ENCODE results near the gene LEFTY1.
"Not testable (repeated sequence)": the region's sequence is repeated elsewhere in the genome, so short reads cannot be mapped to it uniquely, and the experiment has no call there.

LEFTY1 gene

DNA sequence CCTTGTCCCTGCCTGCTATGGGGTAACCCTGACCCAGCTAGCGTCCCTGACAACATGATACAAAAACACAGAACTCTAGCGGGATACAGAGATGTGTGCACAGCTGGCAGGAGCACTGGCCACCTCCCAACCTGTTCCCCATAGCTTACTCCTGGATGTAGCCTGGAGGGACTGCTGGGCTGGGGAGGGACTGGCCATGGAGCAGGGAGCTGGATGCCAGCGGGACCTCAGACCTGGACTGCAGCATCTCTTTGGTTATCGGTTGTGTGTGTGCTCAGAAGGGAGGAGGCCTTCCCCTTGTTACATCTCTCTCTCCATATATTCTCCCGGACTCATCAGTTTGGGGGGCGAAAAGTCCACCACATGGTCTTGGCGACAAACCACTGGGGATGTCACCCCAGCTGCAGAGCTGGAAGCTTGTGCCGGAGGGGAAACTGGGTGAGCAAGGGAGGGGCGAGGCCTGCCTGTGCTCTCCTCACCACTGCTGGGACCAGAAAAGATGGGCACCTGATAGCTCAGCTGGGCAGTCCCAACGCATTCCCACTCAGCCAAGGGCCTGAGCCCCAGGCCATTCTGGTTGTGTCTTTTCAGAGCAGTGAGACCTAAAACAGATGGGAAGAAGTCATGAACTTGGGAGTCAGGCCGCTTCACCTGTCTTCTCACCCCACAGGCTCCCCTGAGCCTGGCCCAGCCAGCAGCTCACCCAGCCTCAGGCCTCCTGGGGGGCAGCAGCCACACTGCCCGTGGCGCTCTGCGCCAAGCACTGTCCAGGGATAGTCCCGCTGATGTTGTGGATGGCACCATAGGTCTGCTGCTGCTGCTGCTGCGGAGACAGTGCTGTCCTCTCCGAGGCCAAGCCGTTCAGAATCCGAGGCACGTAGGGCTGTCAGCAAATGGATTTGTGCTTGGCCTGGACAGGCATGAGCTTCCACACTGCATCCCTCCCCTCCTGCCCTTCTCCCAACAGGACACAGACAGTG lies 42.3 kb downstream of the LEFTY1 start:
- Histone ChIP-seq H3K27me3 (ENCODE audit: control insufficient read depth, insufficient read depth, low read length) (no peaks in the 10 kb centered on the region), H3K9ac (ENCODE audit: low read length) (no peak overlapping the region), H3K9me3 (ENCODE audit: control insufficient read depth, low read length) (no peaks in the 10 kb centered on the region), H3K36me3 (ENCODE audit: control insufficient read depth, insufficient read depth, low read length) (peaks cover 21% of the 10 kb centered on the region), H3K4me1 (ENCODE audit: control insufficient read depth, insufficient read depth, low read length) (peaks cover 18% of the 10 kb centered on the region), H3K4me3 (ENCODE audit: low read length) (no peak overlapping the region)

DNA sequence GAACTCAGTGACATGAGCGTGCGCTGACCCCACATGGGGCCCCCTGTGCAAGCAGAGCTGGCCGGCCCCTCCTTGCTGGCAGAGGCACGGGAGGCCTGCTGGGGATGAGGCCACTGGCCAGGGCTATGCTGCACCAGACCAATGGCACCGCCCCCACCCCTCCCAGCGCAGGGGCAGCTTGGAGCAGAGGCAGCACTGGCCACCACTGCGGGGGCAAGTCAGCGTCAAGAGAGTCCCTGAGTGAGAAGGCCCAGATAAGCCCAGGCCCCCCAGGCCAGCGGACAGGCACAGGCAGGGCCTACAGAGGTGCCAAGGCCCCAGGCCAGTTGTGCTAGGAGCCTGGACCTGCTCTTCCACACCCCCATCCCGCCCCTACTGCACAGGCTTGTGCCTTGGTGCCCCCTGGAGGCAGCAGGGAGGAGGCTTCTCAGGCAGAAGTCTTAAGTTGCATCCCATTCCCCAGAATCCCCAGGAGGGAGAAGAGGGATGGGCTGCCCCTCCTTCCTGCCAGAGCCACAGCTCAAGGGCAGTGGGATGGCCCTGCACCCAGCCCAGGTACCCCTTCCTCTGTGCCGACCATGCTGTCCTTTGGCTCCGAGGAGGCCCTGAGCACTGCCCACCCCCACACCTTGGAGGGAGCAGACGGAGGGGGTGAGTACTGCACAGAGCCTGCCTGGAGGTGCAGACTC lies 43.2 kb downstream of the LEFTY1 start:
- Histone ChIP-seq H3K4me1 (ENCODE audit: control insufficient read depth, insufficient read depth, low read length) (peaks cover 18% of the 10 kb centered on the region), H3K9ac (ENCODE audit: low read length) (no peak overlapping the region), H3K36me3 (ENCODE audit: control insufficient read depth, insufficient read depth, low read length) (peaks cover 21% of the 10 kb centered on the region), H3K9me3 (ENCODE audit: control insufficient read depth, low read length) (no peaks in the 10 kb centered on the region), H3K4me3 (ENCODE audit: low read length) (no peak overlapping the region), H3K27me3 (ENCODE audit: control insufficient read depth, insufficient read depth, low read length) (no peaks in the 10 kb centered on the region)

DNA sequence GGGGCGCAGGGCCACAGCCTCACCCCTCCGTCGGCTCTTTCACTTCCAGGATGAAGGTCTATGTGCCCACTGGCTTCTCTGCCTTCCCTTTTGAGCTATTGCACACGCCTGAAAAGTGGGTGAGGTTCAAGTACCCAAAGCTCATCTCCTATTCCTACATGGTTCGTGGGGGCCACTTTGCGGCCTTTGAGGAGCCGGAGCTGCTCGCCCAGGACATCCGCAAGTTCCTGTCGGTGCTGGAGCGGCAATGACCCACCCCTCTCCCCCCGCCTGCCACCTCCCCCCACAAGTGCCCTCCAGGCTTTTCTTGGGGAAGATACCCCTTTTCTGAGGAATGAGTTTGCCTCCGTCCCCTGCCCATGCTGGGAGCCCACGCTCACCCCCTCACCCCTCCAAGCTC lies 43.8 kb downstream of the LEFTY1 start:
- H3K9me3 ChIP-seq (ENCODE audit: control insufficient read depth, low read length): no peaks in the 10 kb centered on the region
- no peaks in the 10 kb centered on the region for H3K27me3 ChIP-seq (ENCODE audit: control insufficient read depth, insufficient read depth, low read length)
- H3K4me3 ChIP-seq (ENCODE audit: low read length): no peak overlapping the region
- H3K4me1 ChIP-seq (ENCODE audit: control insufficient read depth, insufficient read depth, low read length): peaks cover 18% of the 10 kb centered on the region
- H3K9ac ChIP-seq (ENCODE audit: low read length): no peak overlapping the region
- H3K36me3 ChIP-seq (ENCODE audit: control insufficient read depth, insufficient read depth, low read length): peaks cover 21% of the 10 kb centered on the region

DNA sequence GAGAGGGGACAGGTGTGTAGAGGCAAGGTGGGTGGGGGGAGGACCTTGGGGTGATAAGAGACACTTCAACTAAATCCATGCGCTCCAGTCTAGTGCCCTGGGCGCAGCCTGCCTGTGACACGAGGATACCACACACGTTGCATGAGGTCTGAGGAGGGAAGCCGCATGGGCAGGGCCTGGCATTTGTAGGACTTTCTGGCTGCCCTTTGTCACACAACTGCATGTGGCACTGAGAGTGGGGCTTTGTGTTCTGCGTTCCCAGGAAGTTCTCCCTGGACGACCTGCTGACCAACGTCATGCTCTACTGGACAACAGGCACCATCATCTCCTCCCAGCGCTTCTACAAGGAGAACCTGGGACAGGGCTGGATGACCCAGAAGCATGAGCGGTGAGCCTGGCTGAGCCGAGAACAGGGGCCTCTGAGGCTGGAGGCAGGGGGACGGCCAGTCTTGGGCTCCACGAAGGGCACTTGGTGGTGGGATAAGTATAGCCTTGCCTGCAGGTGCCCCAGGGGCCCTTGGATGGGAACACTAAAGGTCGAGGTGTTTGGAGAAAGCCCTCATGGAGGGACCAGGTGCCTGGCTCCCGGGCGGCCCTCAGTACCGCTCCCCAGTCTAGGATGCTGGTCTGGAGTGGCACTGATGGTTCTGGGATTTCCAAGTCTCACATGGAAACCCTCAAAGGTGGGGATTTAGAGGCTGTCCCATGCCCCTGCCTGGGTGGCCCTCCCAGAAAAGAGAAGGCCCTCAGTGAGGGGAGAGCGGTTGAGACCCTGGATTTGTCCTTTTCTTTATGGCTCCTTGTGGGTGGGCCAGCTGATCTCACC lies 44.5 kb downstream of the LEFTY1 start:
- Histone ChIP-seq H3K9ac (ENCODE audit: low read length) (no peak overlapping the region), H3K4me1 (ENCODE audit: control insufficient read depth, insufficient read depth, low read length) (peaks cover 18% of the 10 kb centered on the region), H3K27me3 (ENCODE audit: control insufficient read depth, insufficient read depth, low read length) (no peaks in the 10 kb centered on the region), H3K4me3 (ENCODE audit: low read length) (no peak overlapping the region), H3K36me3 (ENCODE audit: control insufficient read depth, insufficient read depth, low read length) (peaks cover 21% of the 10 kb centered on the region), H3K9me3 (ENCODE audit: control insufficient read depth, low read length) (no peaks in the 10 kb centered on the region)

DNA sequence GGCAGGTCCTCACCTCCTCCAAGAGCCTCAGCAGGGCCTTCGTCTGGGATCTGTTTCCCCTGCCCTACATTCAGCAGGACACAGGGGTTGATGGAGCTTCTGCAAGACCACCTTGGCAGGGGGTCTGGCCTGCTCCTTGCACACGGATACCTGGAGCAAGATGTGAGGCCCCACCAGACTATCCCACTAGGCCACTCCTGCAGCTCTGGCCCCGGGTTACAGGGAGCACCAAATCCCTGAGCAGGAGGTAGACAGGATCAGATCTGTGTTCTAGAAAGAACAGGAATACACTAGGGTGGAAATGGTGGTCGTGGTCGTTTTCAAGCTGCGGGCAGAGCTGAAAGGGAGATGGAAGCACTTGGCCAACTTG lies 45.5 kb downstream of the LEFTY1 start:
- H3K27me3 ChIP-seq (ENCODE audit: control insufficient read depth, insufficient read depth, low read length): no peaks in the 10 kb centered on the region
- peaks cover 17% of the 10 kb centered on the region for H3K36me3 ChIP-seq (ENCODE audit: control insufficient read depth, insufficient read depth, low read length)
- no peak overlapping the region for H3K4me3 ChIP-seq (ENCODE audit: low read length)
- H3K9me3 ChIP-seq (ENCODE audit: control insufficient read depth, low read length): no peaks in the 10 kb centered on the region
- H3K9ac ChIP-seq (ENCODE audit: low read length): no peak overlapping the region
- peaks cover 14% of the 10 kb centered on the region for H3K4me1 ChIP-seq (ENCODE audit: control insufficient read depth, insufficient read depth, low read length)

DNA sequence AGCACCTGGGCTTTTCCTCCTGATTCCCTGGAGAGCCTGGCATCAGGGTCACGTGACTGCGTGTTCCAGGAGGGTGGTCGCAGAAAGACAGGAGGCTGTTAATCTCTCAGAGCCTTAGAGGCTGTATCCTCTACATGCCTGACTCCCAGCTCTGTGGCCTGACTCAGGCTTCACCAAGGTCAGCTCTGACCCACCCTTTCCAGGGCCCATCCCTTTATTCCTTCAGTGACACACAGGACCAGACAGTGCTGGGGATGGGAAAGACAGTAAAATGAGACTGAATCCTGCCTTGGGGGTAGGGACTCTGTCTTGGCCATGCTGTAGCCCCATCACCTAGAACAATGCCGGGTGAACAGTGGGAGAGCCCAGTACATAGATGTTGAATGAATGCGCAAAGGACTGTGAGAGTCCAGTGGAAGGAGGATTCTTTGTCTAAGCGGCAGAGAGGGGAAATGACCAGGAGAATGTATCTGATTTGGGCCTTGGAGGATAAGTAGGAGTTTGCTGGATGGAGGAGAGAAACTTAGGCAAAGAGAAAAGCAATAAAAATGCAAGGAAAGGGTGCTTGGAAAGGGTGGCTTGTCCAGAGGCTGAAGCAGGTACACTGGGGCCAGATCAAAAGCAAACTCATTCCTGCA lies 46.0 kb downstream of the LEFTY1 start:
- no peaks in the 10 kb centered on the region for H3K27me3 ChIP-seq (ENCODE audit: control insufficient read depth, insufficient read depth, low read length)
- H3K4me1 ChIP-seq (ENCODE audit: control insufficient read depth, insufficient read depth, low read length): peaks cover 9% of the 10 kb centered on the region
- no peaks in the 10 kb centered on the region for H3K9me3 ChIP-seq (ENCODE audit: control insufficient read depth, low read length)
- H3K9ac ChIP-seq (ENCODE audit: low read length): no peak overlapping the region
- H3K4me3 ChIP-seq (ENCODE audit: low read length): no peak overlapping the region
- peaks cover 12% of the 10 kb centered on the region for H3K36me3 ChIP-seq (ENCODE audit: control insufficient read depth, insufficient read depth, low read length)

DNA sequence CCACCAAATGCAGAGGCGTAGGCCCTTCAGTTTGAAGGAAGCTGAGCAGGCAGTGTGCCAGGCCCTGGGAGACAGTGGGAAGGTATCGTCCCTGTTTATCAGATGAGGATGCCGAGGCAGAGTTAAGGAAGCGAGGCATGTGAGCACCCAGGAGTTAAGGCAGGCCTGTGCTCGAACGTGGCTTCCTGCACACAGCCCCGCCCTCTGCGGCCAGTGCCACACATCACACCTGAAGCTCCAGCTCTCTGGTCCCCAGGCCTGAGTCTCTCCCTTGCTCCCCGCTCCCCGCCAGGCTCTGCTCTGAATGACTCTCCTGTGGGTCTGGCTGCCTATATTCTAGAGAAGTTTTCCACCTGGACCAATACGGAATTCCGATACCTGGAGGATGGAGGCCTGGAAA lies 46.9 kb downstream of the LEFTY1 start:
- Histone ChIP-seq H3K9me3 (ENCODE audit: control insufficient read depth, low read length) (no peaks in the 10 kb centered on the region), H3K4me1 (ENCODE audit: control insufficient read depth, insufficient read depth, low read length) (peaks cover under 1% of the 10 kb centered on the region), H3K27me3 (ENCODE audit: control insufficient read depth, insufficient read depth, low read length) (no peaks in the 10 kb centered on the region), H3K36me3 (ENCODE audit: control insufficient read depth, insufficient read depth, low read length) (peaks cover 11% of the 10 kb centered on the region), H3K4me3 (ENCODE audit: low read length) (no peak overlapping the region), H3K9ac (ENCODE audit: low read length) (no peak overlapping the region)

DNA sequence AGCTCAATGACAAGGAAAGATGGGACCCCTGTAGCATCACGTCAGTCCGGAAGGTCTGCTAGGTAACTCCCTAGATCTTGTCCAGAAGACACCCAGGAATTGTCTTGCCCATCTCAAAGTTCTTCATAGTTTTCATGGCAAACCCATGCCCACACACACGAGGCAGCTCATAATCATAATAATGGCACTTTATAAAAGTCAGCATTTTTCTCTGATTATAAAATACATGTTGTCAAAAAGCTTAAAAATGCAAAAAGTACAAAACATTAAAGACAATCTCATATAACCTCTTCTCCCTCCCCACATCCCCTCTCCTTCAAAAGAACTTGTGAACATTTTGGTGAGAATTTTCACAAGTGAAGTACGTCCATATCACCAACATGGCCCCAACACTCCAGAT lies 48.2 kb downstream of the LEFTY1 start:
- Histone ChIP-seq H3K27me3 (ENCODE audit: control insufficient read depth, insufficient read depth, low read length) (no peaks in the 10 kb centered on the region), H3K4me1 (ENCODE audit: control insufficient read depth, insufficient read depth, low read length) (no peaks in the 10 kb centered on the region), H3K9me3 (ENCODE audit: control insufficient read depth, low read length) (no peaks in the 10 kb centered on the region), H3K36me3 (ENCODE audit: control insufficient read depth, insufficient read depth, low read length) (no peaks in the 10 kb centered on the region), H3K9ac (ENCODE audit: low read length) (no peak overlapping the region), H3K4me3 (ENCODE audit: low read length) (no peak overlapping the region)

DNA sequence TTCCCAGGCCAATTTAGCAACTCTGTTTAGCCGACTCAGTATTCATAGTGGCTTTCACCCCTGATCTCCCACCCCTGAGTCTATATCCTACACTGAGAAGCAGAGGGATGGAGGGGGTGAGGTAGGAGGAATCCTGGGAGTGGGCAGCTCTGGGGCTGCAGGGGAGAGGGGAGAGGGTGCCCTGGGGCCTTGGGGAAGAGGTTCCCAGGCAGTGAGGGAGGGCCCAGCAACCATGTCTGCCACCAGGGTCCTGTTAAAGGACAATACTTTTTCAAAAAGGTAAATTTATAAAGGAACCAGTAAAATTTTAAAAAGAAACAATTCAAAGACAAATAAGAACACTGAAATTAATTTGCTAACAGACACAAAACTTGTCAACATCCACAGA lies 48.7 kb downstream of the LEFTY1 start:
- Histone ChIP-seq H3K4me1 (ENCODE audit: control insufficient read depth, insufficient read depth, low read length) (no peaks in the 10 kb centered on the region), H3K36me3 (ENCODE audit: control insufficient read depth, insufficient read depth, low read length) (no peaks in the 10 kb centered on the region), H3K9ac (ENCODE audit: low read length) (no peak overlapping the region), H3K27me3 (ENCODE audit: control insufficient read depth, insufficient read depth, low read length) (no peaks in the 10 kb centered on the region), H3K9me3 (ENCODE audit: control insufficient read depth, low read length) (no peaks in the 10 kb centered on the region), H3K4me3 (ENCODE audit: low read length) (no peak overlapping the region)

DNA sequence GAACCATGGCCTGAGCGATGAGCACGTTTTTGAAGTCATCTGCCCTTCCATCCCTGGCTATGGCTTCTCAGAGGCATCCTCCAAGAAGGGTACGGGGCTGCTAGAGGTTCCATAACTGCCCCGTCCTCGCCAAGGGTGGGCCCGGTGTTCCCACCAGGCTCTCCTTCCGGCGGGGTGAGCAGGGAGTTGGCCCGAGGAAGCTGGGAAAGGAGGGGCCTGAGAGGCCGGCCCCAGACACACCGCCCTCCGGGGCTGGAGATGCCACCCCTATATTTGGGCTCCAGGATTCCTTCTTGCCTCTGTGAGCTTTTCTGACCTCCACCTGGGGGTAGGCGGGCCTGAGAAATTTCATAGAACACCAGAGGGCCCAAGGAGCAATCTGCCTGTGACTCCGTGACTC lies 50.2 kb downstream of the LEFTY1 start:
- H3K36me3 ChIP-seq (ENCODE audit: control insufficient read depth, insufficient read depth, low read length): no peaks in the 10 kb centered on the region
- no peak overlapping the region for H3K9ac ChIP-seq (ENCODE audit: low read length)
- H3K9me3 ChIP-seq (ENCODE audit: control insufficient read depth, low read length): no peaks in the 10 kb centered on the region
- H3K27me3 ChIP-seq (ENCODE audit: control insufficient read depth, insufficient read depth, low read length): no peaks in the 10 kb centered on the region
- H3K4me3 ChIP-seq (ENCODE audit: low read length): no peak overlapping the region
- H3K4me1 ChIP-seq (ENCODE audit: control insufficient read depth, insufficient read depth, low read length): no peaks in the 10 kb centered on the region

DNA sequence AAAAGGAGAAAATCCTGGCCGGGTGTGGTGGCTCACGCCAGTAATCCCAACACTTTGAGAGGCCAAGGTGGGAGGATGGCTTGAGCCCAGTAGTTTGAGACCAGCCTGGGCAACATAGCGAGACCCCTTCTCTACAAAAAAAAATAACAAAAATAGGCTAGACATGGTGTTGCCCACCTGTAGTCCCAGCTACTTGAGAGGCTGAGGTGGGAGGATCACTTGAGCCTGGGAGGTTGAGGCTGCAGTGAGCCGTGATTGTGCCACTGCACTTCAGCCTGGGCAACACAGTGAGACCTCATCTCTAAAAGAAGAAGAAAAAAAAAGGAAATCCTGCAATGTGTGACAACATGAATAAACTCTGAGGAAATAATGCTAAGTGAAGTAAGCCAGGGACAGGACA lies 52.6 kb downstream of the LEFTY1 start:
- not testable (repeated sequence) for H3K36me3 ChIP-seq (ENCODE audit: control insufficient read depth, insufficient read depth, low read length); H3K9ac ChIP-seq (ENCODE audit: low read length); H3K4me3 ChIP-seq (ENCODE audit: low read length); H3K9me3 ChIP-seq (ENCODE audit: control insufficient read depth, low read length); H3K27me3 ChIP-seq (ENCODE audit: control insufficient read depth, insufficient read depth, low read length); H3K4me1 ChIP-seq (ENCODE audit: control insufficient read depth, insufficient read depth, low read length)
